Ishikawa (cell line): ENCODE measurements around the gene DNAJC18.

Source experiments
- CEBPB ChIP-seq: IDR thresholded peaks from 2 replicates; pipeline ENCODE4 v1.6.1; 2012
- CREB1 ChIP-seq: IDR thresholded peaks from 2 replicates; pipeline ENCODE4 v1.6.1; 2012; ENCODE audit warnings: low read depth
- EGR1 ChIP-seq: IDR thresholded peaks from 2 replicates; pipeline ENCODE4 v1.6.1; 2012
- EP300 ChIP-seq: IDR thresholded peaks from 2 replicates; pipeline ENCODE4 v1.6.1; 2012; ENCODE audit warnings: borderline replicate concordance
- FOXM1 ChIP-seq: IDR thresholded peaks from 2 replicates; pipeline ENCODE4 v1.6.1; 2012; ENCODE audit warnings: low read depth, borderline replicate concordance
- MAX ChIP-seq: IDR thresholded peaks from 2 replicates; pipeline ENCODE4 v1.6.1; 2012
- NFIC ChIP-seq: IDR thresholded peaks from 2 replicates; pipeline ENCODE4 v1.6.1; 2012
- RAD21 ChIP-seq: IDR thresholded peaks from 2 replicates; pipeline ENCODE4 v1.6.1; 2012; ENCODE audit warnings: low read depth
- REST ChIP-seq: IDR thresholded peaks from 2 replicates; pipeline ENCODE4 v1.6.1; 2012; ENCODE audit warnings: low read depth, mild to moderate bottlenecking
- TAF1 ChIP-seq: IDR thresholded peaks from 2 replicates; pipeline ENCODE4 v1.6.1; 2012; ENCODE audit warnings: low read depth, mild to moderate bottlenecking
- TCF12 ChIP-seq: IDR thresholded peaks from 2 replicates; pipeline ENCODE4 v1.6.1; 2012; ENCODE audit warnings: low read depth
- TEAD4 ChIP-seq: IDR thresholded peaks from 2 replicates; pipeline ENCODE4 v1.6.1; 2012
- YY1 ChIP-seq: IDR thresholded peaks from 2 replicates; pipeline ENCODE4 v1.6.1; 2012; ENCODE audit warnings: low read depth
- ZBTB7A ChIP-seq: IDR thresholded peaks from 2 replicates; pipeline ENCODE4 v1.6.1; 2012; ENCODE audit warnings: low read depth
- TF ChIP-seq, protein P1 (sequence below): IDR thresholded peaks from 2 replicates; pipeline ENCODE4 v1.6.1; 2012

Gene DNAJC18

DNA sequence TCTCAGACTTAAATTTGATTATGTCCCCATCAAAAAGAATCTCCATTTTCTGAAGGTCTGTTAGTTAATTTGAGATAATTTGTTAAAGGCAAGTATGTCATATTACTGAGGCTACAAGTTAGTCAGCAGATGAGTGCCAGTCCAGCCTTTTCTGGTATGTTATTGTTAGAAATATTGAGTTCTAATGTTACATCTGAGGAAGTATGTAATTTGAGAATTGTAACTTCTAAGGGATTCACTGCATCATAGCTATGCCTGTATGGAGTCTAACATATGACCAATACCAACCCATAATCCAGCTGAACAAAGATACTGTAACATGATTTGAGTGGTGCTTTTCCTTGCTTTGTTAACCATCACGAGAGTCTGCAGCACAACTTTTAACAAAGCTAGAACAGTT, 70.1 kb downstream of the DNAJC18 start:
- TF ChIP-seq MAX (no peak), YY1 (no peak), EGR1 (no peak), RAD21 (no peak), TCF12 (no peak), CREB1 (no peak), REST (no peak), ZBTB7A (no peak), NFIC (no peak), CEBPB (no peak), TEAD4 (no peak), FOXM1 (no peak), EP300 (no peak), TAF1 (no peak)
- TF ChIP-seq, protein P1, sequence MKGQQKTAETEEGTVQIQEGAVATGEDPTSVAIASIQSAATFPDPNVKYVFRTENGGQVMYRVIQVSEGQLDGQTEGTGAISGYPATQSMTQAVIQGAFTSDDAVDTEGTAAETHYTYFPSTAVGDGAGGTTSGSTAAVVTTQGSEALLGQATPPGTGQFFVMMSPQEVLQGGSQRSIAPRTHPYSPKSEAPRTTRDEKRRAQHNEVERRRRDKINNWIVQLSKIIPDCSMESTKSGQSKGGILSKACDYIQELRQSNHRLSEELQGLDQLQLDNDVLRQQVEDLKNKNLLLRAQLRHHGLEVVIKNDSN: no peak

- TF ChIP-seq YY1 (no peak), TEAD4 (no peak), RAD21 (peak; percentile 43; the same call in 1 of the 2 replicates), TCF12 (no peak)
Observed at GRCh38 chr5:139368613-139369012, 70.7 kb downstream of the DNAJC18 start.

- no peak for TF ChIP-seq ZBTB7A
- TF ChIP-seq MAX: no peak
- TF ChIP-seq TCF12: no peak
- TF ChIP-seq EP300: no peak
- TF ChIP-seq YY1: no peak
- TF ChIP-seq, protein P1: no peak
- TF ChIP-seq TAF1: no peak
- no peak for TF ChIP-seq EGR1
- no peak for TF ChIP-seq TEAD4
- TF ChIP-seq NFIC: no peak
- no peak for TF ChIP-seq RAD21
- no peak for TF ChIP-seq CREB1
Observed at GRCh38 chr5:139364466-139364865, 74.9 kb downstream of the DNAJC18 start.

DNA sequence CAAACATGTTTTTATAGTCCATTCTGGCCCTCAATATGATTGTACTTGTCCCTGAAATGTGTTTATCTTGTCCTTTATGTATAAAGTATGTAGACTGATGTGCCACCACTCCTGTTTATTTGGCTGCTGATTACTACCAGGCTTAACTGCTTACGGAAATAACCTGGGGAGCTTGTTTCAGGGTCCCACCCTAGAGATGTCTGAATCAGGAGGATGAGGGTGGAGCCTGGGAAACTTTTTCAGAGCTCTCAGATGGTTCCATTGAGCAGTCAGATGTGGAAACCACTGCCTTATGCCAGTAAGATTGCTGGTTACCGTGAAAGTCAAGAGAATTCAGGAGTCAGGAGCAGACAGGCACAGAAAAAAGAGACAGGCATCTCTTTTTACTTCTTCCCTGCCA, 75.4 kb downstream of the DNAJC18 start:
- TF ChIP-seq EGR1 (no peak), TAF1 (no peak), FOXM1 (no peak), CREB1 (no peak), RAD21 (no peak), TCF12 (no peak), REST (no peak)
- TF ChIP-seq, protein P1: no peak

DNA sequence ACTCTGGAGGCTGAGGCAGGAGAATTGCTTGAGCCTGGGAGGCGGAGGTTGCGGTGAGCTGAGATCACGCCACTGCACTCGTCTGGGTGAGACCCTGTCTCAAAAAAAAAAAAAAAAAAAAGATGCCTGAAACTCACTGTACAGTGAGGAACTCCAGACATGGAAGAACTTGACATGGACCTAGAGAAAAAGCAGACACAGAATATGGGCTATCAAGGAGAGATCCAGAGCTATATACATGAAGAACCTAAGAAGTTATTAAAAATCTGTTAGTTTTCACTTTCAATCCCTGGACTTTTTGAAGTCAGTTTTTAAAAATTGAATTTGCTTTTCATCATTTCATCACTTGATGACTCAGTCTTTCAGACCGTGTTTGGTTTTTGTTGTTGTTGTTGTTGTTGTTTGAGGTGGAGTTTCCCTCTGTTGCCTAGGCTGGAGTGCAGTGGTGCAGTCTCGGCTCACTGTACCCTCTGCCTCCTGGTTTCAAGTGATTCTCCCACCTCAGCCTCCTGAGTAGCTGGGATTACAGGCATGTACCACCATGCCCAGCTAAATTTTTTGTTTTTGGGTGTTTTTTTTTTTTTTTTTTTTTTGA, 77.4 kb downstream of the DNAJC18 start:
- TF ChIP-seq, protein P1: no peak
- TF ChIP-seq YY1: no peak
- TF ChIP-seq FOXM1: no peak
- no peak for TF ChIP-seq EGR1
- TF ChIP-seq TCF12: no peak
- no peak for TF ChIP-seq MAX
- TF ChIP-seq ZBTB7A: no peak
- no peak for TF ChIP-seq NFIC
- no peak for TF ChIP-seq RAD21
- TF ChIP-seq CREB1: no peak
- no peak for TF ChIP-seq EP300
- no peak for TF ChIP-seq REST
- no peak for TF ChIP-seq CEBPB
- TF ChIP-seq TAF1: no peak
- TF ChIP-seq TEAD4: no peak
